HEK293T (cell line): Measurements from ENCODE around the gene CPB1.

Source experiments
- HDGF ChIP-seq: fragments of 450-650 bp; IDR thresholded peaks from 2 replicates; pipeline ENCODE4 v1.6.1; 2017; ENCODE audit warnings: antibody characterized with exemption, borderline replicate concordance
- NFRKB ChIP-seq: fragments of 450-650 bp; IDR thresholded peaks from 2 replicates; pipeline ENCODE4 v1.6.1; 2016; ENCODE audit warnings: mild to moderate bottlenecking, moderate library complexity
- SUZ12 ChIP-seq: fragments of 450-650 bp; IDR thresholded peaks from 2 replicates; pipeline ENCODE4 v1.6.1; 2016; ENCODE audit warnings: mild to moderate bottlenecking
- TARDBP ChIP-seq: fragments of 450-650 bp; IDR thresholded peaks from 2 replicates; pipeline ENCODE4 v1.6.1; 2016

GRCh38 chr3:148896062-148896461 is 68.5 kb downstream of the CPB1 start:
- TF ChIP-seq SUZ12 (no peak), TARDBP (no peak), NFRKB (no peak), HDGF (no peak)
